Stimulated activated CD4-positive, alpha-beta T cell treated with anti-CD3 and anti-CD28 coated beads, Interleukin-1b, Interleukin-23, amount 100 ng/mL, for 24 hours (primary cell): ENCODE data around the gene TMEM51.

ENCODE experiments used
- DNase-seq, 4 experiments: peaks; one replicate each; pipeline ENCODE4 v3.0.0-alpha.2; 2020; ENCODE audit warnings: low read depth in 4 of 4, low spot score in 1 of 4

TMEM51 gene

GRCh38 chr1:15153184-15153841 lies at the start of gene TMEM51:
Gene TMEM51 (plus strand): TSS chr1:15153747. CDS start chr1:15215088, 61,341 bp downstream.
- peak in 1 of 4 experiments; percentile 8 for DNase-seq

GRCh38 chr1:15103906-15104305 lies 49.6 kb upstream of the TMEM51 start:
- DNase-seq, result no peak

GRCh38 chr1:15104768-15105167 lies 48.8 kb upstream of the TMEM51 start:
- DNase-seq, result no peak

- DNase-seq, result no peak
Measured at GRCh38 chr1:15106608-15107007, 46.9 kb upstream of the TMEM51 start.

- no peak for DNase-seq
Measured at GRCh38 chr1:15107058-15107687, 46.4 kb upstream of the TMEM51 start.

- DNase-seq, result no peak
Measured at GRCh38 chr1:15107911-15108310, 45.6 kb upstream of the TMEM51 start.

GRCh38 chr1:15110128-15110866 lies 43.2 kb upstream of the TMEM51 start:
- DNase-seq, result no peak

- DNase-seq, result no peak
Measured at GRCh38 chr1:15110867-15111230, 42.7 kb upstream of the TMEM51 start.

GRCh38 chr1:15113146-15113545 lies 40.4 kb upstream of the TMEM51 start:
- DNase-seq, result no peak

GRCh38 chr1:15114884-15115283 lies 38.7 kb upstream of the TMEM51 start:
- no peak for DNase-seq

- DNase-seq, result no peak
Measured at GRCh38 chr1:15115542-15116330, 37.8 kb upstream of the TMEM51 start.

- no peak for DNase-seq
Measured at GRCh38 chr1:15116966-15117365, 36.6 kb upstream of the TMEM51 start.

- DNase-seq, result no peak
Measured at GRCh38 chr1:15117671-15118325, 35.7 kb upstream of the TMEM51 start.

- DNase-seq, result no peak
Measured at GRCh38 chr1:15118579-15118978, 35.0 kb upstream of the TMEM51 start.

- no peak for DNase-seq
Measured at GRCh38 chr1:15120251-15120945, 33.1 kb upstream of the TMEM51 start.

- DNase-seq, result no peak
Measured at GRCh38 chr1:15122331-15122730, 31.2 kb upstream of the TMEM51 start.

GRCh38 chr1:15123270-15123669 lies 30.3 kb upstream of the TMEM51 start:
- no peak for DNase-seq

- no peak for DNase-seq
Measured at GRCh38 chr1:15123925-15124324, 29.6 kb upstream of the TMEM51 start.

- no peak for DNase-seq
Measured at GRCh38 chr1:15124362-15125100, 29.0 kb upstream of the TMEM51 start.
